NCI-H2107 (cell line): ENCODE results near the gene HCN4.
"Not testable (repeated sequence)": the region's sequence is repeated elsewhere in the genome, so short reads cannot be mapped to it uniquely, and the experiment has no call there.

Experiments
- DNase-seq: peaks from one replicate; lab custom pipeline; 2025; lab: John Stamatoyannopoulos, UW

HCN4 gene

GRCh38 chr15:73325191-73325861 is 43.4 kb downstream of the HCN4 start:
- DNase-seq = no peak

- DNase-seq = no peak
Measured at GRCh38 chr15:73324496-73325170, 44.1 kb downstream of the HCN4 start.

- no peak for DNase-seq
Measured at GRCh38 chr15:73323956-73324355, 44.8 kb downstream of the HCN4 start.

- no peak for DNase-seq
Measured at GRCh38 chr15:73323374-73323955, 45.3 kb downstream of the HCN4 start.

GRCh38 chr15:73322665-73323373 is 45.9 kb downstream of the HCN4 start:
- no peak for DNase-seq

GRCh38 chr15:73321496-73322450 is 47.0 kb downstream of the HCN4 start:
- DNase-seq = no peak

GRCh38 chr15:73320619-73321180 is 48.1 kb downstream of the HCN4 start:
- no peak for DNase-seq

- DNase-seq = no peak
Measured at GRCh38 chr15:73319460-73320245, 49.1 kb downstream of the HCN4 start.

GRCh38 chr15:73318463-73319351 is 50.1 kb downstream of the HCN4 start:
- DNase-seq = no peak

- DNase-seq = no peak
Measured at GRCh38 chr15:73317651-73318462, 50.9 kb downstream of the HCN4 start.

GRCh38 chr15:73313861-73314260 is 54.9 kb downstream of the HCN4 start:
- DNase-seq = no peak

GRCh38 chr15:73308305-73308704 is 60.5 kb downstream of the HCN4 start:
- DNase-seq = no peak

GRCh38 chr15:73305331-73306211 is 63.2 kb downstream of the HCN4 start:
- DNase-seq = peak; percentile 61

- no peak for DNase-seq
Measured at GRCh38 chr15:73303636-73304035, 65.1 kb downstream of the HCN4 start.

- not testable (repeated sequence) for DNase-seq
Measured at GRCh38 chr15:73300286-73300685, 68.5 kb downstream of the HCN4 start.

GRCh38 chr15:73298522-73299245 is 70.1 kb downstream of the HCN4 start:
- DNase-seq = no peak
